ENCODE results near the gene HDAC1. TPM values are rescaled to one million over a fixed set of nuclear protein-coding genes. Genes with fewer than 3 reads are reported as not detected.
A peak's percentile ranks its signal among the peaks of the same experiment; 100 is the strongest.
"Not testable (repeated sequence)": the region's sequence is repeated elsewhere in the genome, so short reads cannot be mapped to it uniquely, and the experiment has no call there.

HDAC1 gene
- total and polyA plus RNA-seq, 2 experiments from 2014 or later, result 76.9 to 96.8 TPM

GRCh38 chr1:32285658-32286057 lies 6.2 kb upstream of the HDAC1 start:
- Histone ChIP-seq H3K36me3 (no peaks in the 10 kb centered on the region), H3K27ac (no peak overlapping the region), H3K9me3 (ENCODE audit: low read depth) (no peaks in the 10 kb centered on the region), H3K4me3 (no peak overlapping the region), H3K27me3 (no peaks in the 10 kb centered on the region), H3K4me1 (ENCODE audit: low read depth) (no peaks in the 10 kb centered on the region)
- DNase-seq (ENCODE audit: low read depth in 1 of 2, low spot score in 1 of 2), result no peak
- no peak for TF ChIP-seq CTCF (IDR thresholded peaks at IDR 0.05; ENCODE audit: low read depth, low read length)

- no peaks in the 10 kb centered on the region for H3K4me1 ChIP-seq (ENCODE audit: low read depth)
- H3K4me3 ChIP-seq, result no peak overlapping the region
- H3K27me3 ChIP-seq, result no peaks in the 10 kb centered on the region
- H3K9me3 ChIP-seq (ENCODE audit: low read depth), result no peaks in the 10 kb centered on the region
- no peak for DNase-seq (ENCODE audit: low read depth in 1 of 2, low spot score in 1 of 2)
- H3K36me3 ChIP-seq, result no peaks in the 10 kb centered on the region
- TF ChIP-seq CTCF (IDR thresholded peaks at IDR 0.05; ENCODE audit: low read depth, low read length), result no peak
- no peak overlapping the region for H3K27ac ChIP-seq
Observed at GRCh38 chr1:32286763-32287162, 5.1 kb upstream of the HDAC1 start.

GRCh38 chr1:32289256-32289655 lies 2.6 kb upstream of the HDAC1 start:
- no peak for TF ChIP-seq CTCF (IDR thresholded peaks at IDR 0.05; ENCODE audit: low read depth, low read length)
- Histone ChIP-seq H3K27ac (no peak overlapping the region), H3K9me3 (ENCODE audit: low read depth) (no peaks in the 10 kb centered on the region), H3K27me3 (no peaks in the 10 kb centered on the region), H3K36me3 (no peaks in the 10 kb centered on the region), H3K4me1 (ENCODE audit: low read depth) (peaks cover 3% of the 10 kb centered on the region), H3K4me3 (no peak overlapping the region)
- DNase-seq (ENCODE audit: low read depth in 1 of 2, low spot score in 1 of 2), result no peak

- Histone ChIP-seq H3K27me3 (no peaks in the 10 kb centered on the region), H3K36me3 (no peaks in the 10 kb centered on the region), H3K9me3 (ENCODE audit: low read depth) (no peaks in the 10 kb centered on the region), H3K4me3 (peak overlapping the region; percentile 89), H3K4me1 (ENCODE audit: low read depth) (peaks cover 3% of the 10 kb centered on the region), H3K27ac (no peak overlapping the region)
- no peak for TF ChIP-seq CTCF (IDR thresholded peaks at IDR 0.05; ENCODE audit: low read depth, low read length)
- peak in 1 of 2 donors; percentile 35 for DNase-seq (ENCODE audit: low read depth in 1 of 2, low spot score in 1 of 2)
Observed at GRCh38 chr1:32291145-32291707, 657 bp upstream of the HDAC1 start.

- not testable (repeated sequence) for H3K4me1 ChIP-seq (ENCODE audit: low read depth); DNase-seq (ENCODE audit: low read depth in 1 of 2, low spot score in 1 of 2); H3K36me3 ChIP-seq; H3K9me3 ChIP-seq (ENCODE audit: low read depth); H3K27ac ChIP-seq; H3K27me3 ChIP-seq; H3K4me3 ChIP-seq
Observed at GRCh38 chr1:32298211-32298610, 6.3 kb downstream of the HDAC1 start.

GRCh38 chr1:32299327-32299726 lies 7.4 kb downstream of the HDAC1 start:
- DNase-seq (ENCODE audit: low read depth in 1 of 2, low spot score in 1 of 2), result no peak
- Histone ChIP-seq H3K27me3 (no peaks in the 10 kb centered on the region), H3K27ac (no peak overlapping the region), H3K4me3 (no peak overlapping the region), H3K36me3 (peaks cover 15% of the 10 kb centered on the region), H3K4me1 (ENCODE audit: low read depth) (no peaks in the 10 kb centered on the region), H3K9me3 (ENCODE audit: low read depth) (no peaks in the 10 kb centered on the region)
- TF ChIP-seq CTCF (IDR thresholded peaks at IDR 0.05; ENCODE audit: low read depth, low read length), result no peak

Data from cardiac muscle cell (in vitro differentiated cells and primary cell).